HG03521 (cell line): ENCODE data around the gene NRN1.
"Not testable (repeated sequence)": the region's sequence is repeated elsewhere in the genome, so short reads cannot be mapped to it uniquely, and the experiment has no call there.

Source experiments
- ATAC-seq: cut with Tn5 transposase; IDR thresholded peaks from one replicate; pipeline ENCODE4 v1.9.1; 2021; ENCODE audit warnings: mild to moderate bottlenecking, moderate library complexity; ENCODE audit not compliant: unreplicated experiment

Gene NRN1

DNA sequence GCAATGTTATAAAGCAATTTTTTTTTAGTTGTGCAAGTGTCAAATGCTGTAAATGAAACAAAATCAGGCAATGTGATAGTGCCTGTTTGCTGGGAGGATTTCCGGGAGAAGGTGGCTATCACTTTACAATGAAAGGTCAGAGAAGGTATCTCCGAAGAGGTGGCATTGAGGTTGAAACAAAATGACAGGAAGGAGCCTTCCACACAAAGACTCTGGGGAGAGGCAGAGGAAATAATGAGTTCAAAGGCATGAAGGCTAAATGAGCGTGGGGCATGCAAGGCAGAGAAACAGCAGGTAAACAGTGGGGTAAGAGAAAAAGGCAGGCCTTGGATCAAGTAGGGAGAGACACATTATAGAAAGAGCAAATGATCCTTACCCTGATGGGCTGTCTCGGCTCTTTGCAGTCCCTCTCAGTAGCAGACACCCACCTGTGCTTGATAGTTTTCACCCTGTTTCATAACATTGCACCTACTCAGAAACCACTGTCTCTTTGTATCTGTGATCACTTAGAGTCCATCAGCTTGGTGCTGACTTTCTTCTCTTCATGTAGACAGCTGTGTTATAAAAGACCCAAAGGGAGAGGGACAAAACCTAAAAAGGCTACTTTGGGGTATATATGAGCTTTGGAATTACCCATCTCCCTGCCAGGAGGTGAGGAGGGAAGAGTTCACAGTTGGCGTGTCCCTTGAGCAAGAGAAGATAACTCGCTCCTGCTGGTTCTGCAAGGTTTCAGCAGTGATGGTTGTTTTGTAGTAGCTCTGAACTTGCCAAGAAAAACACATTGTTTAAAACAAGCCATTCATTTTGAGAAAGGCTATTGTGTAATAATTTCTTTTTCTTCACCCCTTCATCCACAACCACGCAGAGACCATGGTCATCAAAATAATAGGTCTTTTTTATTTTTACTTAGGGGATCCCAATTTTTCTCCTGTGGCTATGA lies 22.3 kb downstream of the NRN1 start:
- ATAC-seq: no peak

DNA sequence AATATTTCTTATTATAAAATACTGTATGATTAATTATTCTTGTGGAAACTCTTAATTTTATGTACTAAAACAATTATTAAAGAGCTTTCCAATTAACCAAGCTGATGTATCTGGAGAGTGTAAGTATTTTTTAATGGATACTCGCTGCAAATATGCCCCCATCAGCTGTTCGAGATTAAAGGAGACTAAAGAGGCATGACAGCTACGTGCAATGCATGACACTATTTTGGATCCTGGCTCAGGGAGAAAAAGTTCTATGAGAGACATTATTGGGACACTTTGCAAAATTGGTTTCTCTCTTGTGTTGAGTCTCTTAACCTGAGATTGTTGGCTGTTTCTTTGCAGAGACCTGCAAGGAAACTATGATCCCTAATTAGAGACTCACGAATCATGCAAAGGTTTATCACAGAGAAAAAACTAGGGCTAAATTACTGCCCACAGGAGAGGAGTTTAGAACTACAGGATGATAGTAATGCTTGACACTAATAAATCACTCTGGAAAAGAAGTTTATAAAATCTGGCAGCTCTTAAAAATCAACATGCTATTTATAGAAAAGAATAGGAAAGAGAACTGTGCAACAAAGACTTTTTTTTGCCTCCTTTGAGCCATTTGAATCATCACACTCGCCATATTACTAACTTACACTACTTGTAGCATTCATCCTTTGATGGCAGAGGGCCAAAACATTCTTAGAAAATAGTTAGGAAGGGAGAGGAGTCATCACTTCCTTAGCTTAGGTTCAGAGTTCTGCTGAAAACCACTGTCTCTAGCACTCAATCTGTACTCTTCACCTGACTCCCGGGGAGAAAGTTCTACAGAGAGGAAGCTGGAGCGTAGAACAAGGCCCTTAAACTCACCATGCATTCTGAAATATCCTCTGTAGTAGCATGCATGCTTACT lies 25.3 kb downstream of the NRN1 start:
- ATAC-seq: no peak

DNA sequence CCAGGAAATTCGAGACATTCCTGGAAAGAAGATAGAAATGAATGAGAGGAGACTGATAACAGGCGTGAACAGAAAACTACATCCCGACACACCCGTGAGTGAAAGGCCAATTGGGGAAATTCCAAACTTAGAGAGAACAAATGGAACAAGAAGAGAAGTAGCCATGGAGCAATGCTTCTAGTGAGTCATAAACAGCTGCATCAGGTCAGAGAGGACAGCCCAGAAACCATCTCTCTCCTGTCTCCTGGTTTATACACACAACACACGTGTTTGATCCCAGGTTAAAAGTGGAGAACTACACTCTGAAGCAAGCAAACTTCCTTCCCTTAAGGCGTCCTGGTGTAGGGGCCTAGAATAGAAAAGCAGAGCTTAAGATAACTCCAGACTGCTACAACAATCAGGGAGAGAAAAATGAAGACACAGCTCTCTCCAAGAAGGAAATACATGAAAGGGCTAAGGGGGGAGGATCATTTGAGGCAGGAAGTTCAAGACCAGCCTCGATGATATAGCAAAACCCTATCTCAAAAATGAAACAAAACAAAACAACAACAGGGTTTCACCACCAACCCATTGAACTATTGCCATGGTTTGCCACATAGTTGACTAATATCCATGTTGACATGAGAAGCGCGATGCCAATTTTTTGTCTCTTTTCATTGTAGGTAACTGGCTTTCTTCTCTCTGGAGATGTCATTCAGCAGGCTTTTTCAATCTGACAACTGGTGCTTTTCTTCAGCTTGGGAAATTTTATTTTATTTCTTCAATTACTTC lies 26.9 kb downstream of the NRN1 start:
- ATAC-seq: no peak

DNA sequence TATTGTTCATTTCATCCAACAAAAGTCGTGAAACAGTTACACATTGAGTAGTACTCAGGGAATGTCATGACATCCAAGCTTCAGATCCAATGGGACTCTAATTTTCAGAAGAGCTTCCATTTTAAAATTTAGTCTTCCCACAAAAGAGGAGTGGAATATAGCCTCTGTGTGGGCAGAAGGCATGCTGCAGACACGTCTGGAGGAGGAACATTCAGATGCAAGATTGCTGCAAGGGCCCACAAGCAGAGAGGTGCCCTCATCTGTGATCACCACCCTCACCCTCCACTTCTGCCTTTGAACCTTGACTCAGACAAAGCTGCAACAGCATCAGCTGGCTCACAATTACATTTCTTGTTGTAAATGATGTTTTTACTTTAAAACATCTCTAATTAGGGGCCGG lies 29.9 kb downstream of the NRN1 start:
- no peak for ATAC-seq

DNA sequence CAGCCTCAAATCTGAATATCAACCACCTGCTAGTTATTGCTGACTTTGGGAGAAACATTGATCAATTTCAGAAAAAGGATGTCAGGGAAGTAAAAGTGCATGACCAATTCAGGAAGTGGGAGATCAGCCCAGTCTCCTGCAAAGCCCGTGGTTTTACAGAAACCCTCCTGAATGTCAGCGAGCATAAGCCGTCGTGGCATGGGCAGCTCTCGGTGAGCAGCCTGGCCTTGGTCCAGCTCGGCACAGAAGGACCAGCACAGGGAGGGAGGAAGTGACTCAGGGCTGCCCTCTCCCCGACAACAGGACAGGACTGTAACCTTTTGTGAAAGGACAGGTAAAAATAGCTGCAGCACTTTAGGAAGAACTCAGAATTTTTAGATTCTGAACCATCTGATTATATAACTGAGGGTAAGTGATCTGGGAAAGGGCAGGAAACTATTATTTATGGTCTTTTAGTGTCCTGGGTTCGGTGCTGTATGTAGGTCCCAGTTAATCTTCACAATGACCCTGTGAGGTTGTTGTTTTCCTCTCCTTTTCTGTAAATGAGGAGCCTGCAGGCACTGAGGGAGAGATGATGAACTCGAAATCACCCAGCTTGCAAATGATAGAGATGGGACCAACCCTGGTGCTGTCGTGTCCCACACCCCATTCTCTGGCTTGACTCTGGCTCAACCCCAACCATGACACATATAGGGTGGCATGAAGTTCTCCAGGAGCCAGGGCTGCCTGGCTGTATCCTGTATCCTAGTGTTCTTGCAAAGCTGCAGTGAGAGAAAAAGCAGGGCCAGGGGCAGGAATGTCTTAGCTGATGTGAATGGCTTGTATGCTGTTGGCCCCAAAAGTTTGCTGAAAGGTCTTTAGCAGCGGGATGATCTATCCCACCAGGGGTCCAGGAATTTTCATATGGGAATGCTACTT lies 37.6 kb downstream of the NRN1 start:
- no peak for ATAC-seq

DNA sequence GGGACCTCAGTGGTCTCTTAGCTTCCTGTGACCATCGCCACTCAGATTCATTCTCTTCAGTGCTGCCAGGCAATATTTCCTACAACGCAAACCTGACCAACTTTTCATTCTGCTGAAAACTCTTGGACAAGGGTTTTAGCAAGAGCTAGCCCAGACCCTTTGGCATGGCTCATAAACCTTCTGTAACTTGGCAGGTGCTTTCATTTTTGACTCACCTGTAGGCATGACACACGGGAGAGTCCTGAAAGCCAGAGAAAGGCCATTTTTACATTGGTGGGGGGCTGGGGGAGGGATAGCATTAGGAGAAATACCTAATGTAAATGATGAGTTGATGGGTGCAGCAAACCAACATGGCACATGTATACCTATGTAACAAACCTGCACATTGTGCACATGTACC lies 38.7 kb downstream of the NRN1 start:
- ATAC-seq: not testable (repeated sequence)

DNA sequence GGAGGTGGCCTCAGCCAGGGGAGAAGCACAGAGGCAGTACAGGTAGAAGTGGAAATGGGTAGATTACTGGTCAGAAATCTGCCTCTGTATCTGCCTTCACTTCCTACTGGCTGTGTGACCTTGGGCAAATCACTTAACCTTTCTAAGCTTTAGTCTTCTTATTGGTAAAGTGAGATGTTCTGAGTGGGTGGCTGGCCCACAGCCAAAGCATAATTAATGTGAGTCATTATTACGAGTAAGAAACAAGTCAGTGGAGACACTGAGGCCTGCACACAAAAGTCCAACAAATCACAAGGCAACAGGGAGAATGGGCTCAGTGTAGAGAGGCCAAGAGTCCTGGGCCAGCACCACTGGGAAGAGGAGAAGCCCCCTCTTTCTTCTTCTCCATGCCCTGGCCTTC lies 39.1 kb downstream of the NRN1 start:
- ATAC-seq: no peak

DNA sequence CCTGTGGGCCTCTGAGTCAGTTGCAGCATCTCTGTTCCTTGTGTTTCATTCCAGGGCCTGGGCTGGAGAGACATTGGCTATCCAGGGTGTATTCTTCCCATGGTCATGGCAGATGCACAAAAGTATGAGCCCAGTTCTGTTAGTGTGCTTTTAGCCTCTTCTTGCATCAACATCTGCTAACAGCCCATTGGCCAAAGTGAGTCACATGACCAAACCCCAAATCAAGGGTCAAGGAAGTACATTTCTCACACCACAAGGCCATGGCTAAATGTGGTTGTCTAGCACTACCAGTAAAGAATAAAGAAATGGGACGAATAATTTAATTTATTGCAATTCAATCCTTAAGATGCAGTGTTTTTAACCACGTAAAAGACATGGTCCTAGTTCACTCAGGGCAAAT lies 43.9 kb downstream of the NRN1 start:
- no peak for ATAC-seq

DNA sequence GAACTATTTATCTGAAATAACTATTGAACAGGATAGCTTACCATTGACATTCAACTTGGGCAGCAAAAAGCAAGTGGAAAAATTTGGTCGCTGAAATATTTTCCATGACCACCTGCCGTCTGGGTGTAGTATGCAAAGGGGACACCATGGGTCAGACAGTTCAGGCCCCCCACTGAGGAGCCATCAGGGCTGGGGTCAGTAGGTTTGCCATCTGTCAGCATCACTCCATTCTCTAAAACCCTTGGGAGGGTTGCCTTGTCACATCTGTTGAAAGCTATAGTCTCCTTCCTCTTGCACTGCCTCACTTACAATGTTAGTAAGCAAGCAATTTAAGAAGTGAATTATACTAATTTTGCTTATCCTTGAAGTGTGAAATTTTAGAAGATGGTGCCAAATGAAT lies 44.9 kb downstream of the NRN1 start:
- no peak for ATAC-seq

DNA sequence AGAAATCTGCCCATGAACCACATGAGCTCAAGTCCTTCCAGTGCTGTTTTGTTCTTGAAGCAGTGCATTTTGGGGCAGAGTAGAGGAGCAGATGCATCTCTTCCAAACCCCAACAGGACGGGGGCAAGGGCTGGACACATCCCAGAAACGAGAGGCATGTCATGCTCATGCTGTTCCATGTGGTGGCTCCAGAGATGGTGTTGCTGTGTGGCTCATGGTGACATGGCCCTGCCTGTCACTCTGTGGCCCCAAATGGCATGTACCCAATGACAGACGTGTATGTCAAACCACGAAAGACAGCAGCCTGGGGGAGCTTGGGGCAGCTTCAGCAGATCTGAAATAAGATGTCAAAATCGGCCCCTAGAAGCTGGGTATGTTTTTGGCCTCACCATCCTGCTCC lies 46.3 kb downstream of the NRN1 start:
- ATAC-seq: no peak

DNA sequence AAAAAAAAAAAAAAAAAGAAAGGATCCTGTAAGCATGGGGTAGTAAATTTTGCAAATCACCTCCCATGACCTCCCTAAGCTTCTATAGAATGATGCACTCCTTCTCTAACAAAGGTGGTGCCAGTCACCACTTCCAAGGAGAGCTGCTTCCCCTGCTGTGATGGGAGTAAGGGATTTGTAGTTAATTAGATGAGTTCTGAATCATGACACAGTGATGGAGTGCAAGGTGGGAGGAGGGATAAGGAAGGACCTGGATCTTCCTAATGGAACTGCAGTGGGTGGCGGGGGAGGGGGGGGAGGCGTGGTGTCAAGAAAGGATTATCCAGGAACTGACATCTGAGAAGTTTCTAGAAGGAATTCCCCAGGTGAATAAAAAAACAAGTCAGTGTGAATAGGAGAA lies 47.8 kb downstream of the NRN1 start:
- ATAC-seq: no peak

DNA sequence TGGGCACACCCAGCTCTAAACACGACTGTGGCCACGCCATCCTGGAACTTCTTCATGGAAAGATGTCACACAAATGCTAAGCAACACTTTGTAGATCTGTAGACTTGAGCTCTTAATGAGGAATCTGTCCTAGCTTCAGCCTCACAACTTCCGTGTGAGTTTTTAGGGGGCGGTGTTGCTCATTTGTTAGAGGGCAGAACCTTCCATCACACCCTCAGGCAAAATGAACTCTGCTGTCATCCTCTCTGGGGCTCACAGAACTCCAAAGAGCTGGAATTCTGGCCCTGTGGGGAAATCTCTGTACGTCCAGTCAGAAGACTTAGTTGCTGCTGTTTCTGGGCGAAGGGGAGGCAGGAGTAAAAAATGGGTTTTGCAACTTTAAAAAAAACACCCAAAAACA lies 49.8 kb downstream of the NRN1 start:
- ATAC-seq: no peak

DNA sequence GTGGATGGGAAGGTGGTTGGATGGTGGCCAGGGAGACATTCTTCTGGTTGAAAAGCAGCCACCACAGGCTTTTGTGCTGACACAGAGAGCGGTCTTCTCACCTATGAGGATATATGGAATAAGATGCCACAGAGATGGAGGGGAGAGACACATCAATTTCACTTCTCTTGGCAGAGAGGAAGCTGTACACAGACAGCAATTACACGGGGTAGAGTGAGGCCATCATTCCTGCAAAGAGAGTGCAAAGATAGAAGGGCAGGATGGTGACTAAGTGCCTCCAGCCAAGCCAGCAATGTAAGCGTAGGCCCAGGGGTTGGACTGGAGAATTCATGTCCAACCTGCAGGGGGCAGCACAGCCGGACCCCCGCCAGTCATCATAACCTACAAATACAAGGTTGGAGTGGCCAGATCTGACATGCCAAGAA lies 56.4 kb downstream of the NRN1 start:
- no peak for ATAC-seq
